WERI-Rb-1 (cell line): ENCODE measurements around the gene ZNF385D.

Source experiments
- DNase-seq: peaks from one replicate; pipeline ENCODE4 v3.0.0-alpha.2; 2020
- H3K27ac ChIP-seq: fragments of 250-450 bp; sonication (Bioruptor Pico); 2 replicates; pipeline ENCODE4 v1.5.1; 2020; ENCODE audit warnings: mild to moderate bottlenecking, moderate library complexity
- H3K27me3 ChIP-seq: fragments of 250-450 bp; sonication (Bioruptor Pico); 2 replicates; pipeline ENCODE4 v1.5.1; 2021; ENCODE audit warnings: mild to moderate bottlenecking, low read depth, moderate library complexity; ENCODE audit not compliant: insufficient read depth, severe bottlenecking
- H3K36me3 ChIP-seq: fragments of 250-450 bp; sonication (Bioruptor Pico); 2 replicates; pipeline ENCODE4 v1.5.1; 2020; ENCODE audit warnings: mild to moderate bottlenecking, moderate library complexity
- H3K4me3 ChIP-seq: 2 replicates; pipeline ENCODE4 v1.5.1; 2011; ENCODE audit warnings: low read depth, mild to moderate bottlenecking, control low read depth, low read length
- H3K9me3 ChIP-seq: fragments of 250-450 bp; sonication (Bioruptor Pico); 2 replicates; pipeline ENCODE4 v1.5.1; 2021; ENCODE audit warnings: mild to moderate bottlenecking, moderate library complexity; ENCODE audit not compliant: severe bottlenecking
- CTCF ChIP-seq: IDR thresholded peaks from 2 replicates; pipeline ENCODE4 v1.5.1; 2011; ENCODE audit warnings: low read depth, mild to moderate bottlenecking, control low read depth, inconsistent platforms, low read length

Gene ZNF385D

GRCh38 chr3:21747966-21748555 lies 2.9 kb downstream of the ZNF385D start:
- Histone ChIP-seq H3K36me3 (no peaks in the 10 kb centered on the region), H3K27me3 (no peaks in the 10 kb centered on the region), H3K27ac (no peak overlapping the region), H3K9me3 (no peaks in the 10 kb centered on the region), H3K4me3 (no peak overlapping the region)
- DNase-seq, result no peak
- no peak for TF ChIP-seq CTCF

- H3K4me3 ChIP-seq, result no peak overlapping the region
- no peaks in the 10 kb centered on the region for H3K27me3 ChIP-seq
- no peak for DNase-seq
- H3K36me3 ChIP-seq, result no peaks in the 10 kb centered on the region
- no peaks in the 10 kb centered on the region for H3K9me3 ChIP-seq
- H3K27ac ChIP-seq, result no peak overlapping the region
- no peak for TF ChIP-seq CTCF
Observed at GRCh38 chr3:21747376-21747775, 3.6 kb downstream of the ZNF385D start.

- no peak for TF ChIP-seq CTCF
- H3K27me3 ChIP-seq, result no peaks in the 10 kb centered on the region
- no peak overlapping the region for H3K27ac ChIP-seq
Observed at GRCh38 chr3:21745966-21746365, 5.0 kb downstream of the ZNF385D start.

GRCh38 chr3:21744793-21745192 lies 6.2 kb downstream of the ZNF385D start:
- Histone ChIP-seq H3K36me3 (no peaks in the 10 kb centered on the region), H3K9me3 (no peaks in the 10 kb centered on the region), H3K27ac (no peak overlapping the region), H3K4me3 (no peak overlapping the region), H3K27me3 (no peaks in the 10 kb centered on the region)
- DNase-seq, result no peak
- TF ChIP-seq CTCF, result no peak

More at GRCh38 chr3:21745966-21746365, 5.0 kb downstream of the ZNF385D start:
- H3K9me3 ChIP-seq, result no peaks in the 10 kb centered on the region
- no peak for DNase-seq
- no peak overlapping the region for H3K4me3 ChIP-seq
- H3K36me3 ChIP-seq, result no peaks in the 10 kb centered on the region

GRCh38 chr3:21738935-21739702 lies 11.9 kb downstream of the ZNF385D start:
- Histone ChIP-seq H3K27ac (no peak overlapping the region), H3K4me3 (no peak overlapping the region), H3K36me3 (no peaks in the 10 kb centered on the region), H3K9me3 (no peaks in the 10 kb centered on the region), H3K27me3 (no peaks in the 10 kb centered on the region)
- no peak for TF ChIP-seq CTCF
- no peak for DNase-seq
